GM19395 (cell line): ENCODE results near the gene OLA1.

ENCODE experiments used
- ATAC-seq: cut with Tn5 transposase; IDR thresholded peaks from one replicate; pipeline ENCODE4 v1.9.1; 2021; ENCODE audit warnings: mild to moderate bottlenecking, moderate library complexity; ENCODE audit not compliant: unreplicated experiment

Gene OLA1

GRCh38 chr2:174039551-174040416 is 208.5 kb downstream of the OLA1 start:
- ATAC-seq = peak; percentile 94

- ATAC-seq = peak; percentile 38
Observed at GRCh38 chr2:174038462-174038861, 209.9 kb downstream of the OLA1 start.

GRCh38 chr2:174036825-174037224 is 211.5 kb downstream of the OLA1 start:
- ATAC-seq = no peak

GRCh38 chr2:174035981-174036742 is 212.2 kb downstream of the OLA1 start:
- ATAC-seq = no peak

GRCh38 chr2:174035117-174035635 is 213.2 kb downstream of the OLA1 start:
- no peak for ATAC-seq

GRCh38 chr2:174033163-174033550 is 215.2 kb downstream of the OLA1 start:
- no peak for ATAC-seq

GRCh38 chr2:174031226-174031625 is 217.1 kb downstream of the OLA1 start:
- no peak for ATAC-seq

- ATAC-seq = no peak
Observed at GRCh38 chr2:174028935-174029334, 219.4 kb downstream of the OLA1 start.

GRCh38 chr2:174027956-174028355 is 220.4 kb downstream of the OLA1 start:
- no peak for ATAC-seq

GRCh38 chr2:174026122-174026845 is 222.0 kb downstream of the OLA1 start:
- no peak for ATAC-seq

- no peak for ATAC-seq
Observed at GRCh38 chr2:174025271-174026121, 222.8 kb downstream of the OLA1 start.

GRCh38 chr2:174024524-174025270 is 223.6 kb downstream of the OLA1 start:
- ATAC-seq = no peak

GRCh38 chr2:174023591-174024523 is 224.5 kb downstream of the OLA1 start:
- no peak for ATAC-seq
